ENCODE results near the gene GNL1. TPM values are rescaled to one million over a fixed set of nuclear protein-coding genes. Genes with fewer than 3 reads are reported as not detected.

GNL1 gene
- total RNA-seq, 4 donors from 2014 or later = 26.6 to 40.4 (median 33.8) TPM

- peak overlapping the region; percentile 58 to 86 (median 76) for H3K4me3 ChIP-seq
- H3K4me1 ChIP-seq = peaks cover 0 to 37% (median 4%) of the 10 kb centered on the region in 4 donors
- peak overlapping the region in 2 of 4 donors; percentile 84 to 86 for H3K27ac ChIP-seq
- H3K9me3 ChIP-seq = no peaks in the 10 kb centered on the region
- DNase-seq = no peak
- H3K27me3 ChIP-seq = no peaks in the 10 kb centered on the region
- TF ChIP-seq CTCF (IDR thresholded peaks at IDR 0.05) (no peak), POLR2A (IDR thresholded peaks at IDR 0.05) (no peak)
- H3K36me3 ChIP-seq = no peaks in the 10 kb centered on the region
These were observed 14.0 kb upstream of the GNL1 start for GRCh38 chr6:30570263-30570662.

GRCh38 chr6:30568245-30568644, 12.0 kb upstream of the GNL1 start:
- no peak for TF ChIP-seq POLR2A (IDR thresholded peaks at IDR 0.05)
- no peak for TF ChIP-seq CTCF (IDR thresholded peaks at IDR 0.05)
- no peaks in the 10 kb centered on the region for H3K27me3 ChIP-seq
- DNase-seq = no peak
- no peak overlapping the region for H3K27ac ChIP-seq
- peaks cover 0 to 2% (median 0%) of the 10 kb centered on the region in 3 donors for H3K36me3 ChIP-seq
- no peaks in the 10 kb centered on the region for H3K9me3 ChIP-seq
- no peak overlapping the region for H3K4me3 ChIP-seq
- H3K4me1 ChIP-seq = peaks cover 0 to 23% (median 4%) of the 10 kb centered on the region in 4 donors

- no peak for TF ChIP-seq POLR2A (IDR thresholded peaks at IDR 0.05)
- TF ChIP-seq CTCF (IDR thresholded peaks at IDR 0.05) = no peak
- Histone ChIP-seq H3K27me3 (no peaks in the 10 kb centered on the region), H3K9me3 (no peaks in the 10 kb centered on the region), H3K36me3 (peaks cover 0 to 20% (median 0%) of the 10 kb centered on the region in 3 donors), H3K4me1 (peaks cover 0 to 7% (median 2%) of the 10 kb centered on the region in 4 donors), H3K4me3 (no peak overlapping the region), H3K27ac (no peak overlapping the region)
- no peak for DNase-seq
These were observed 9.5 kb upstream of the GNL1 start for GRCh38 chr6:30565772-30566171.

GRCh38 chr6:30564114-30564513, 7.8 kb upstream of the GNL1 start:
- no peaks in the 10 kb centered on the region for H3K27me3 ChIP-seq
- H3K4me1 ChIP-seq = no peaks in the 10 kb centered on the region
- no peak overlapping the region for H3K4me3 ChIP-seq
- peaks cover 0 to 20% (median 0%) of the 10 kb centered on the region in 3 donors for H3K36me3 ChIP-seq
- no peak for DNase-seq
- no peaks in the 10 kb centered on the region for H3K9me3 ChIP-seq
- TF ChIP-seq CTCF (IDR thresholded peaks at IDR 0.05) = no peak
- TF ChIP-seq POLR2A (IDR thresholded peaks at IDR 0.05) = no peak
- H3K27ac ChIP-seq = no peak overlapping the region

GRCh38 chr6:30562470-30563425, 6.5 kb upstream of the GNL1 start:
- Histone ChIP-seq H3K36me3 (peaks cover 0 to 20% (median 0%) of the 10 kb centered on the region in 3 donors), H3K4me1 (peaks cover 0 to 5% (median 2%) of the 10 kb centered on the region in 4 donors), H3K4me3 (no peak overlapping the region), H3K9me3 (no peaks in the 10 kb centered on the region), H3K27me3 (no peaks in the 10 kb centered on the region), H3K27ac (no peak overlapping the region)
- DNase-seq = no peak
- TF ChIP-seq CTCF (IDR thresholded peaks at IDR 0.05) = no peak
- no peak for TF ChIP-seq POLR2A (IDR thresholded peaks at IDR 0.05)
